ENCODE data around the gene S100A5. TPM values are rescaled to one million over a fixed set of nuclear protein-coding genes. Genes with fewer than 3 reads are reported as not detected.
A peak's percentile ranks its signal among the peaks of the same experiment; 100 is the strongest.

The S100A5 gene
- total and polyA plus RNA-seq, 9 of the 15 experiments (the other 6 are each of a cell fraction or from before 2014, with no cell fraction given) = 0.56 to 1.4 (median 0.64) TPM; not detected in 5

- ATAC-seq (no peak), DNase-seq (ENCODE audit: extremely low read depth in 1 of 4, low spot score in 3 of 4) (peak in 1 of 4 experiments; percentile 6), FAIRE-seq (no peak)
- 81% methylated on average over 9 of the region's 18 CpGs for WGBS (ENCODE audit: insufficient coverage, low coverage, missing lambda C conversion rate)
- Histone ChIP-seq H3K9me1 (ENCODE audit: control insufficient read depth, insufficient read depth, low read length) (no peaks in the 10 kb centered on the region), H3K9me3 (replicated peaks; ENCODE audit: control insufficient read depth, insufficient read depth, low read depth, low read length) (no peaks in the 10 kb centered on the region), H4K20me1 (replicated peaks; ENCODE audit: control insufficient read depth, insufficient read depth, low read length) (no peaks in the 10 kb centered on the region), H3K9ac (ENCODE audit: insufficient read depth in 1 of 2, low read depth in 2 of 2, low read length in 2 of 2) (peak within 1 kb of the TSS; percentile 33 to 82; a peak in 3 of 4 replicates), H3K27ac (ENCODE audit: extremely low read depth, low read depth, low read length) (peak within 1 kb of the TSS; percentile 46; the same call in 2 of the 3 replicates), H3K27me3 (ENCODE audit: control insufficient read depth in 2 of 2, insufficient read depth in 2 of 2, low read length in 2 of 2) (no peaks in the 10 kb centered on the region), H3K4me3 (peak within 1 kb of the TSS; percentile 5; the same call in 1 of the 2 replicates), H2AFZ (ENCODE audit: low read depth, low read length) (peak within 1 kb of the TSS; percentile 85), H3K79me2 (ENCODE audit: control insufficient read depth, insufficient read depth, low read length) (no peaks in the 10 kb centered on the region; the same call in 2 of the 3 replicates), H3K4me1 (replicated peaks in 1 of 2; ENCODE audit: control insufficient read depth in 2 of 2, insufficient read depth in 2 of 2, low read length in 2 of 2) (peaks cover 53 to 57% of the 10 kb centered on the region in 2 experiments), H3K4me2 (ENCODE audit: insufficient read depth, low read length) (peak within 1 kb of the TSS; percentile 65), H3K36me3 (ENCODE audit: control insufficient read depth, insufficient read depth, low read length) (no peaks in the 10 kb centered on the region)
- ChIA-PET POLR2A (interaction anchor here (0.6 to 1.2 kb wide), 4 partner anchors 10 to 255 kb away, joined by 3 to 5 read pairs (median 4); partner anchors contain the start of gene S100A4), CTCF (ENCODE audit: low intra/inter-chr PET ratio) (interaction anchor here (0.7 kb wide), 1 partner anchor 36 kb away, joined by 3 read pairs; no protein-coding TSS in a partner anchor)
- TSS peak; percentile 45 for BruUV-seq (replicated peaks)
- intact Hi-C loops (cut with micrococcal nuclease) (no loop called here), in situ Hi-C loops (cut with MboI) (no loop called here)
- TF ChIP-seq RBFOX2 (IDR thresholded peaks at IDR 0.05; ENCODE audit: low read depth, low read length) (peak; percentile 30; the same call in 1 of the 2 replicates), ERF (CRISPR knock-in tag; IDR thresholded peaks at IDR 0.05) (0 out of 2 replicates have a peak, but pooled peaks have one; percentile 41), PHTF2 (CRISPR knock-in tag; IDR thresholded peaks at IDR 0.05) (no peak), KHSRP (IDR thresholded peaks at IDR 0.05) (no peak), SMC3 (conservative IDR thresholded peaks at IDR 0.05; ENCODE audit: insufficient read depth, low read depth, low read length) (no peak), TRIM24 (IDR thresholded peaks at IDR 0.05) (no peak), MED1 (CRISPR knock-in tag; IDR thresholded peaks at IDR 0.05; ENCODE audit: borderline replicate concordance) (no peak), MYBL2 (IDR thresholded peaks at IDR 0.05; ENCODE audit: low read depth) (no peak), MYBL2 (CRISPR knock-in tag; IDR thresholded peaks at IDR 0.05; ENCODE audit: borderline replicate concordance) (no peak), FOS (IDR thresholded peaks at IDR 0.05; ENCODE audit: extremely low read depth, insufficient read length) (no peak), GMEB1 (CRISPR knock-in tag; IDR thresholded peaks at IDR 0.05) (no peak), SIN3A (IDR thresholded peaks at IDR 0.05; ENCODE audit: borderline replicate concordance in 2 of 2, control insufficient read depth in 1 of 2, low read depth in 2 of 2, low read length in 2 of 2) (no peak)
- TF ChIP-seq, protein P1, sequence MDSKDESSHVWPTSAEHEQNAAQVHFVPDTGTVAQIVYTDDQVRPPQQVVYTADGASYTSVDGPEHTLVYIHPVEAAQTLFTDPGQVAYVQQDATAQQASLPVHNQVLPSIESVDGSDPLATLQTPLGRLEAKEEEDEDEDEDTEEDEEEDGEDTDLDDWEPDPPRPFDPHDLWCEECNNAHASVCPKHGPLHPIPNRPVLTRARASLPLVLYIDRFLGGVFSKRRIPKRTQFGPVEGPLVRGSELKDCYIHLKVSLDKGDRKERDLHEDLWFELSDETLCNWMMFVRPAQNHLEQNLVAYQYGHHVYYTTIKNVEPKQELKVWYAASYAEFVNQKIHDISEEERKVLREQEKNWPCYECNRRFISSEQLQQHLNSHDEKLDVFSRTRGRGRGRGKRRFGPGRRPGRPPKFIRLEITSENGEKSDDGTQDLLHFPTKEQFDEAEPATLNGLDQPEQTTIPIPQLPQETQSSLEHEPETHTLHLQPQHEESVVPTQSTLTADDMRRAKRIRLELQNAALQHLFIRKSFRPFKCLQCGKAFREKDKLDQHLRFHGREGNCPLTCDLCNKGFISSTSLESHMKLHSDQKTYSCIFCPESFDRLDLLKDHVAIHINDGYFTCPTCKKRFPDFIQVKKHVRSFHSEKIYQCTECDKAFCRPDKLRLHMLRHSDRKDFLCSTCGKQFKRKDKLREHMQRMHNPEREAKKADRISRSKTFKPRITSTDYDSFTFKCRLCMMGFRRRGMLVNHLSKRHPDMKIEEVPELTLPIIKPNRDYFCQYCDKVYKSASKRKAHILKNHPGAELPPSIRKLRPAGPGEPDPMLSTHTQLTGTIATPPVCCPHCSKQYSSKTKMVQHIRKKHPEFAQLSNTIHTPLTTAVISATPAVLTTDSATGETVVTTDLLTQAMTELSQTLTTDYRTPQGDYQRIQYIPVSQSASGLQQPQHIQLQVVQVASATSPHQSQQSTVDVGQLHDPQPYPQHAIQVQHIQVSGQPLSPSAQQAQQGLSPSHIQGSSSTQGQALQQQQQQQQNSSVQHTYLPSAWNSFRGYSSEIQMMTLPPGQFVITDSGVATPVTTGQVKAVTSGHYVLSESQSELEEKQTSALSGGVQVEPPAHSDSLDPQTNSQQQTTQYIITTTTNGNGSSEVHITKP (IDR thresholded peaks at IDR 0.05; ENCODE audit: partially characterized antibody) = no peak
- TF ChIP-seq, protein P2, sequence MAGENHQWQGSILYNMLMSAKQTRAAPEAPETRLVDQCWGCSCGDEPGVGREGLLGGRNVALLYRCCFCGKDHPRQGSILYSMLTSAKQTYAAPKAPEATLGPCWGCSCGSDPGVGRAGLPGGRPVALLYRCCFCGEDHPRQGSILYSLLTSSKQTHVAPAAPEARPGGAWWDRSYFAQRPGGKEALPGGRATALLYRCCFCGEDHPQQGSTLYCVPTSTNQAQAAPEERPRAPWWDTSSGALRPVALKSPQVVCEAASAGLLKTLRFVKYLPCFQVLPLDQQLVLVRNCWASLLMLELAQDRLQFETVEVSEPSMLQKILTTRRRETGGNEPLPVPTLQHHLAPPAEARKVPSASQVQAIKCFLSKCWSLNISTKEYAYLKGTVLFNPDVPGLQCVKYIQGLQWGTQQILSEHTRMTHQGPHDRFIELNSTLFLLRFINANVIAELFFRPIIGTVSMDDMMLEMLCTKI (IDR thresholded peaks at IDR 0.05; ENCODE audit: partially characterized antibody) = no peak
These were observed 5.3 kb downstream of the S100A5 start, which contains the start of gene S100A6 for GRCh38 chr1:153535242-153536011. S100A6 (minus strand) TSS chr1:153535991; CDS start chr1:153535339, 652 bp downstream.

Measured in K562 (cell line).